Activated CD8-positive, alpha-beta memory T cell treated with anti-CD3 and anti-CD28 coated beads, Interleukin-2, amount 50 U/mL, for 1 hour (primary cell): ENCODE measurements around the gene UBE2E3.
"Not testable (repeated sequence)": the region's sequence is repeated elsewhere in the genome, so short reads cannot be mapped to it uniquely, and the experiment has no call there.

Experiments used
- DNase-seq: peaks from one replicate; pipeline ENCODE4 v3.0.0-alpha.2; 2020; ENCODE audit errors: extremely low read depth

UBE2E3 gene

DNA sequence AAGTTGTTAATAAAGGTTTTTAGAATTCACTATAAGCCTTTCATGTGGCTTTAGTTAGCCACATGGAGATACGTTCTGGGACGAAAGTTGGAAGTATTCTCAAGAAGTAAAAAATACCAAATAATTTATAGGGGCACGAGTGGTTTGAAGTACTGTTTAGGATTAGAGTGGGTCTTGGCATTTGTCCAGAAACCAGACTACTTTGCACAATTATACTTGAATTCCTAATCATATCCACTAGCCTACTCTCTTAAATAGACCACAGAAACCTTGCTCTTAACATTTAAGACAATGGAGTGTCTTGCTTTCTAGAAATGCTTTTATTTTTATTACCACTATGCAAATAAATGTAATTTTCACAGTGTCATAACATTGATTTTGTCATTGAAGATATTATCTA lies 44.6 kb downstream of the UBE2E3 start:
- no peak for DNase-seq

DNA sequence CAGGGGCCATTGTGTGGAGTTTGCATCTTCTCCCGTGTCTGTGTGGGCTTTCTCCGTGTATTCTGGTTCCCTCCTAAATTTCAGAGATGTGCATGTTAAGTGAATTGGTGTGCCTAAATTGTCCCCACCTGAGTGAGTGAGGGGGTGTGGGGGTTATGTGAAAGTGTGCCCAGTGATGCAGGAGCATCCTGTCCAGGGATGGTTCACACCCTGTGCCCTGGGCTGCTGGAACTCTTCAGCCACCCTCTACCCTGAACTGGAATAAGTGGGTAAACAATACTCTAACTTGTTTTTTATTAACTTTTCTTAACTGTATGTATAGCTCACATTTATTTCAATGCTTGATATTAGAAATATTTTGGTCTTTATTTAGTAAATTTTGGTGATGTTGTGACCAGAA lies 56.0 kb downstream of the UBE2E3 start:
- DNase-seq, result no peak

DNA sequence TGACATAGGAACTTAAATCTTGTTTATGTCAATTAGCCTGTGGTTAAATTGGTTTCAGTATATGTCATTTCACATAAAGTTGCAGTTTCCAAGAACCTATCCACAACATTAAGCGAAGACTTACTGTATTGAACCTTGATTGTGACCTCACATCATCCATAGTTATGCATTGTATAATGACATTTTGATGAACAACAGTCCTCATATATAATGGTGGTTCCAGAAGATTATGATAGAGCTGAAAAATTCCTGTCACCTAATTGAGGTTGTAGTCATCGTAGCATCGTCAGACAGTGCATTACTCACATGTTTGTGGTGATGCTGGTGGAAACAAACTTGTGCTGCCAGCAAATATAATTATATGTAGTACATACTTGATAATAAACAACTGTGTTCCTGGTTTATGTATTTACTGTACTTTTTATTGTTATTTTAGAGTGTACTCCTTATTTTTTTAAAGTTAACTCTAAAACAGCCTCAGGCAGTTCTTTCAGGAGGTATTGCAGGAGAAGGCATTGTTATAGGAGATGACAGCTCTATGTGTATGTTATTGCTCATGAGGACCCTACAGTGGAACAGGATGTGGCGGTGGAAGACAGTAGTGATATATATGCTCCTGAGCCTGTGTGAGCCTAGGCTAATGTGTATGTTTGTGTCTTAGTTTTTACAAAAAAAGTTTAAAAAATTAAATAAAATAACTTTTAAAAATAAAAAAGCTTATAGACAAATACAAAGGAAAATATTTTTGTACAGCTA lies 56.6 kb downstream of the UBE2E3 start:
- DNase-seq, result no peak

DNA sequence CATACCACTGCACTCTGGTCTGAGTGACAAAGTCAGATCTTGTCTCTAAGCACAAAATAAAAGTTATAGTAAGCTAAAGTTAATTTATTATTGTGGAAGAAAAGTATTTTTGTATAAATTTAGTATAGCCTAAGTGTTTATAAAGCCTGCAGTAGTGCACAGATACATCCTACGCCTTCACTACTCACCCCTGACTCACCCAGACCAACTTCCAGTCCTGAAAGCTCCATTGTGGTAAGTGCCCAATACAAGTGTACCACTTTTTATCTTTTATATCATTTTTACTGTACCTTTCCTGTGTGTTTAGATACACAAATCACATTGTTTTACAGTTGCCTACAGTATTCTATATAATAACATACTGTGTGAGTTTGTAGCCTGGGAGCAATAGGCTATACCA lies 57.5 kb downstream of the UBE2E3 start:
- DNase-seq, result no peak

DNA sequence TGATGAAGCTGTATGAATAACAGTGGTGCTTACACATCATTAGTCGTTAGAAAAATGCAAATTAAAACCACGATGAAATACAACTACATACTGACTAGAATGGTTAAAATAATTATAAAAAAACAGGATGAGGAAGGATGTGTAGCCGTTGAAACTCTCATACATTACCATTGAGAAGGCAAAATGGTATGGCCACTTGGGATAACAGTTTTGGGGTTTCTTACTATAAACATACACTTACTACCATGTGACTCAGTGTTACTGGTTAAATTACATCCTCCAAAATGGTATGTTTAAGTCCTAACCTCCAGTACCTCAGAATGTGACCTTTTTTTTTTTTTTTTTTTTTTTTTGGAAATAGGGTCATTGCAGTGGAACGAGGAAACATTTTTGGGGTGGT lies 58.4 kb downstream of the UBE2E3 start:
- no peak for DNase-seq

DNA sequence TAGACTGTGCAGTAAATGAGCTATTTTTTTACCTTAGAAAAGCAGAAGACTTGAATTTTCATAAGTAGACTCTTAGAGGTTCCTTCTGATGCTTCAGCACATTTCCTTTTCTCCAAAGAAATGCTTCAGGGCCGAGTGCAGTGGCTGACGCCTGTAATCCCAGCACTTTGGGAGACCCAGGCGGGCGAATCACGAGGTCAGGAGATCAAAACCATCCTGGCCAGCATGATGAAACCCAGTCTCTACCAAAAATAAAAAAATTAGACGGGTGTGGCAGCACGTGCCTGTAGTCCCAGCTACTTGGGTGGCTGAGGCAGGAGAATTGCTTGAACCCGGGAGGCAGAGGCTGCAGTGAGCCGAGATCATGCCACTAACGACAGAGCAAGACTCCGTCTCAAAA lies 60.4 kb downstream of the UBE2E3 start:
- DNase-seq, result not testable (repeated sequence)

DNA sequence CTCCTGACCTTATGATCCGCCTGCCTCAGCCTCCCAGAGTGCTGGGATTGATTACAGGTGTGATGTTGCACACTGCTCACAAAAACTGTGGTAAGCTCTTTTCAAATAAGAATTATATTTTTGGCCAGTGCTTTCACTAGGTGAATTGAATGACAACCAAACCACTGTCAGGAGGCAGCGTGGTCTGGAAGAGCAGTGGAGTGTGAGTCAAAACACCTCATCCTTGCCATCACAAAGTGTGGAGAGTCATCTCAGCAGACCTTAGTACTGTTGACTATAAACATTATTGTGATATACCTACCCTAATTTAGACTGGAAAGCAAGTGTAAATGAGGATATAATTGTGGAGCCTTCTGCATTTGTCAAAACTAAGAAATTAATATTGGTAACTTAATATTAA lies 61.3 kb downstream of the UBE2E3 start:
- DNase-seq, result no peak

DNA sequence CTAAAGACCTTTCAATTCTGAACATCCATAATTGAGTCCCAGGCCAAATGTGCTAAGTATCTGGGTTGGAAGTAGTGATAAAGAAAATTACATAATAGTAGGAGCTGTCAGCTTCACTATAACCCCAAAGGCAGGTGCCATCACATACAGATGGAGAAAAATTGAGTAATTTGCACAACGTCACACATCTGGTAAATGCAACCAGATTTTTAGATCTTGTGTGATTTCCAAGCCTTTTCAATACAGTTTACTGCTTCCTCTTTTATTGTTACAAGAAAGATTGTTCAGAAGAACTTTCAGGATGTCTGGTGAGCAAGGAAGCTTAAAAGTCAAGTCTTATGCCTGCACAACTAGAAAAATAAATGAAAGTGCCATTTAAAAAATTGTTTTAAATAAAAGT lies 62.3 kb downstream of the UBE2E3 start:
- no peak for DNase-seq

DNA sequence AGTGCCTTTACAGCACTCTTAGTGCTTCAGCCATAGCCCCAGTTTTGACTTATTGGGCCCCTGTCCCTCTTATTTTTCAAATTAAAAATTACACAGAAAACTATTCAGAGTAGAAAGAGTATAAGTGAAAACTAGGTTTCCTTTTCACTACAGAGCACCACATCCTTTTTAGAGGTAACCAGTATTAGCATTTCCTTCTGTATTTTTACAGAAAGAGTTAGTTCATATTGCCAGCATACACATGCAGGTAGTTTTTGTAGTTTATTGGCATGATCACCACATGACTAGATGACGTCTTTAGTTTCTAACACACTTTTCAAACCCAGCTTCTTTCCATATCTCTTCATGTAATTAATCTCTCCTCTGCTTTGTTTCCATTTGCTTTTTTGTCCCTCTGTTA lies 66.4 kb downstream of the UBE2E3 start:
- no peak for DNase-seq

DNA sequence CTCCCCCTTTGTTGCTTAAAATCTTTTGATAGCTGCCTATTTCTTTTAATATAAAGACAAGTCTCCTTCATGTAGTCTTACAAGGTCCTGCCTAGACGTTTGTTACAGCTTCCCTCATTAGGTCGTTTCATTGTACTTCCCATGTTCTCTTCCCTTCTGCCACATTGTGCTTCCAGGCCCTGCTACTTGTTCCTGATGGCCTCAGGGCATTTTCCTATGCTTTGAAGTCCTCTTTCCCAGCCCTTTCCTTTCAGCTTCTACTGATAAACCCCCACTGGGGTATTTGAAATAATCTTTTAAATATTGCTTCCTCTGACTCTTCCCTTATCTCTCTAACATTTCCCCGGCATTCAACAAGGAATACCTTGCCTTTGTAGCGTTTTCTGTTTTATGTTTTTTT lies 67.4 kb downstream of the UBE2E3 start:
- DNase-seq, result no peak

DNA sequence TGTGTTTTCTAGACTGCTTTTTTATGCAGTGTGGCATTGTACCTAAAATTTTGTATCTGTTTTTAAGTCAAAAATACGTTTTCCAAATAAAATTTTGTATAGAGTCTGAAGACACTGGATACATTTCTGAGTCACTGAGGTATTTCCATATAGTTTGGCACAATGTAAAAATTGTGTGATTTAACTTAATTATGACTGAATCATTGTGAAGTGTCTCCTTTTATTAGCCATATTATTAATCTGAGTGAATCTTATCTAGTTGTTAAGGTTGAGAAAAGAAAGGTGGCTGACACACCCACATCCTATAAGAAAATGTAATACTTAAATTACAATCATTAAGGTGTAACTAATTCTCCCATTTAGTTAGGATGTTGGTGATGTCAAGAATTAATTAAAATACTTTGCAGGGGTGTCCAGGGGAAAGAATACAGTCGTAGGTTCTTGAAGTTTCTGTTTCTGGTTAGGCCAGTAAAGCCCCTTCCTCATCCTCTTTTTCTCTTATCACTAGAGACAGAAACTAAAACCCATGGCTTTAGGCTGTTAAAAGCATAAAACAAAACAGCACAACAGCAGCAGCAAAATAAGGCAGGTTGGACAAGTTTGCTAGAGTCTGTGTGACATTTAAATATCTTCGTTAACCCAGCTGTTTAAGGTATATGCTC lies 71.6 kb downstream of the UBE2E3 start:
- DNase-seq, result no peak

DNA sequence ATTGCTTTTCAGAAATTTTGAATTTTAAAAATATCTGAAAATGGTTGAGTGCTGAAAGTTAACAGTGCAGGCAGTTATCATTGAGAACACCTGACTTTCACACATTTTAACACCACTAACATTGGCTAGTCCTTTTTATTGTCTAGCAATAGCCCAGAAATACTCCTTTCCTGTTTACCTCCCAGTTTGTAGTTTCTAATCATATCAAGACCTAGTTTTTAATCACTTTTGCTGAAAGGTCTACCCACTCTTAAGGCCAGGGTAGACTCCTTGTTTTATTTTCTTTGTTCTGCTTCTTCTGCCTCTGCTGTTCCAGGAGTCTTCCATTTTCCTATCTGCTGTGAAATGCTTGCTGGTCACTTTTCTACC lies 72.1 kb downstream of the UBE2E3 start:
- no peak for DNase-seq

DNA sequence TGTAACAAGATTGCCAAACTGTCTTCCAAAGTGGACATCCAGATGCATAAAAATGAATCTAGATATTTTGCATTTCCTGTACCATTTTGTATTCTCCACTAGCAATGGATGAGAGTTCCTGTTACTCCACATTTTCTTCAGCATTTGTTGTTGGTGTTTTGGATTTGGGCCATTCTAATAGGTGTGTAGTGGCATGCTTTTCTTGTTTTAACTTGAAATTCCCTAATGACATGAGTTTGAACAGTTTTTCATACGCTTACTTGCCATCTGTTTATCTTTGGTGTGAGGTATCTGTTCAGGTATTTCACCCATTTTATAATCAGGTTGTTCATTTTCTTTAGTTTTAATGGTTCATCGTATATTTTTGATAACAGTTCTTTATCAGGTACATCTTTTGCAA lies 73.9 kb downstream of the UBE2E3 start:
- DNase-seq, result no peak

DNA sequence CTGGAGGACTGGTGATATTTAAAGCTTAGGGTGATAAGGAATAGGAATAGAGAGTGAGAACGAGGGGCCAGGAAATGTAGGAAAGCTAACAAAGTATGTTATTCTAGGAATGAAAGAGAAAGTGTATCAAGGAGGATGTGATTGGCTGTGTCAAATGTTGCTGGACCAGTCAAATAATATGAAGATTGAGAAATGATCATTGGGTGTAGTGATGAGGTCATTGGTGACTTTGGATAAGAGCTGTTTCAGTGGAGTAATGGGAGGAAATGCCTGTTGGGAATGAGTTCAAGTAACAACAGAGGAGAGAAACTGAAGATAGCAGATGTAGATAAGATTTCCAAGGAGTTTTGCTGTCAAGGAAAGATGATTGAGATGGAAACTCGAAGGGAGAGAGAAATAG lies 74.4 kb downstream of the UBE2E3 start:
- no peak for DNase-seq

DNA sequence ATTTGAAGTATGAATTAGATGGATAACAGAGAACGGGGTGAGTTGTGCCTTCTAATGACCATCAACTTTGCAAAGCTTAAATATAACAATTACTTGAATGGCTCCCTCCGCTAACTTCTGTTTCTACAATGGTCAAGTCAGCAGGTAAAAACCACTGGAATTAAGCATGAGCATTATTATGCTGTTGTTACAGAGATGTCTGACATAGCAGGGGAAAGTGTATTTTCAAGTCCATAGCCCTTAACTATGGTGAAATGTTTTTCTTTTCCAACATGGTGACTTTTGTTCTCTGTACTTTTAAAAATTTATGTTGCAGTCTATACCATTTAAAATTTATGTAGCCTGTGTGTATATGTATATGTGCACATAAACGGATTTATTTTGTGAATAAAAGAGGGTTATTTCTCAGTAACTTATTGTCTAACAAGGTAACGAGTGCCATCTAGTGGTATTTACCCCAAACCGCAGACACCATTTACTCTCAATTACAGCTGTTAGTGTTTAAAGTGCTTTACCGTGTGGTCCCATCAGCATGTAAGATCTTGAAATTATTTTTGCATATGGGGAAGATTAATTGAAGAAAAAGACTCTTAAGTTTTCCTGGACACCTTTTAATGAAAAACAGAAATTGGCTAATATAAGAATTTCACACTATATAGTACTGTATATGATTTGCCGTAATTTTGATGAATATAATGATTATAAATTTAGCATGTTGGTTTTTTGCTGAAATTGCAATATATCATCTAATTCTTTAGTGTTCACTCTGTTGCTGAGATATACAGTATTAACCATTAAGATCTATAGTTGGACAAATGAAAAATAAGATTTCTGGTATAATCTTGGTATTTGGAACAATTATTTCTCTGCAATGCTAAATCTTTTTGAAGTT lies 78.2 kb downstream of the UBE2E3 start:
- DNase-seq, result peak; percentile 2

DNA sequence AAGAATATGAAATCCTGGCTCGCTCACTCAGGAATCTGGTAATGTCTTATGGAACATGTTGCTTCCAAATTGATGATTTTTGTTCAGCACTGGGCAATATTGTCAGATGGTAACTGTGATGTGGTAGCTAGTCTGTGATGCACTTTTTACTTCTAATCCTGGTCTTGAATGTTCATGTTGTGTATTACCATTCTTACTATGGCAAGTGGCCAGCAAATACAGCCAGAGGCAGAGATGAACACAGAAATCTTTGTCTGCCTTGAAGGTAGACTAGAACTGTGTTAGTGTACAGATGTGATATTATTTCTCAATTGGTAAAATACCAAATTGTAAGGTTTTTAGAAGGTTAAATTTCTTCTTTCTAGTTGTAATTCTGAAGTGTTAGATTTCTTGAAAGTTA lies 83.3 kb downstream of the UBE2E3 start:
- no peak for DNase-seq

DNA sequence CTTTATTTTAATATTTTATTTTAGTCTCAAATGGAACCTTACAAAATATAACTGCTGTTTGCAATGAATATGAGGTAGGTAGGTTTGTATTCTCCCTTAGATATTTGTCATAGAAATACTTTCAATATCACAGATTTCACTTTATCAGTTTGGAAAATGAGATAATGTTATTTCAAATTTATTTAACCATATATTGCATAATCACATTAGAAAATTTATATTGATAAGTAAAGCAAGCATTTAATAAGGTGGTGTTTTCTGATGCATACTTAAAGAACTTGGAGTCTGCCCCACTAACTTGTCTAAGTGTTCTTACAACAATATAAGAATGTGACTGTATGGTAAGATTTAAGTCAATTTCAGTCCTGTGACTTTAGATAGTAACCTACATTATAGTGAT lies 85.1 kb downstream of the UBE2E3 start:
- DNase-seq, result no peak

DNA sequence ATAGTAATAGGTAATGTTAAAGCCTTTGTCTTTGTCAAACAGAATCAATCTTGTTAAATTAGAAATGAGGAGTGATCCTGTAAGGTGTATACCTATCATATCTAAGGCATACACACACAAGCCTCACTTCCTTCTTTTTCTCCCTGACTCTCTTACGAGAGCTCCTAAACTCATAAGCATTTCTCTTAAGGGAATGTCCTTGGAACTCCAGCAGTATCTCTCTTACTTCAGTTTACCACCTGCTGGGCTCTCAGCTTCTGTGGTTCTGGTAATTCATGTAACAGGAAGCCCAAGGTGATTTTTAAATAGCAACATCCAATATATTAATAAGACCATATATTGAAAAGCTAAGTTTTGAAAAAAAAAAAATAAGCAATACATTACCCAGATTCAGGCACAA lies 85.9 kb downstream of the UBE2E3 start:
- DNase-seq, result no peak

DNA sequence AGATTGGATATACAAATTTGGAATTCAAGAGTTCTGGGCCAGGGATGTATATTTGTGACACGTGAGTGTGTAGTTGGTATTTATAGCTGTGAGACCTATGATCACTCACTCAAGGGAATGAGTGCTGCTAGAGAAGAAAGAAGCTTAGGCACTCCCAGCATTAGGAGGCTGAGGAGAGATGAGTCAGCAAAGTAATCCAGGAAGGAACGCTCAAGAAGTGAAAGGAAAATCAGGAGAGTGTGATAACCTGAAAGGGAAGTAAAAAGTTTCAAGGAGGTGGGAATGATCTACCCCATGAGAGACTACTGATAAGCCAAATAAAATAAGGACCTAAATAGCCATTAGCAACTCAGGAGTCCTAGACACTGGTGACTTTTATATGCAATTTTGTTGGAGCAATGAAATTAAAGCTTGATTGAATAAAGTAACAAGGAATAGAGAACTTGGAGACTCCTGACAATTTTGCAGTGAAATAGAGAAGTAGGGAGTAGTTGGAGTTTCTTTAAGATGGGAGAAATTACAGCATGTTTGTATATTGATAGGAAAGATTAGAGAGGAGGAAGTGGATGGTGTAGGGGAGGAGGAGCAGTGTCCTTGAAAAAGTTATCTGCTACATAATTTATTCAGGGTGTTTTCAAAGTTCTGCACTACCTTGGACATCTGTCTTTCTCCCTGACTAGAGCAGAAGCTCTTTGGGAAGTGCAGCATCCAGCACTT lies 89.9 kb downstream of the UBE2E3 start:
- DNase-seq, result no peak

DNA sequence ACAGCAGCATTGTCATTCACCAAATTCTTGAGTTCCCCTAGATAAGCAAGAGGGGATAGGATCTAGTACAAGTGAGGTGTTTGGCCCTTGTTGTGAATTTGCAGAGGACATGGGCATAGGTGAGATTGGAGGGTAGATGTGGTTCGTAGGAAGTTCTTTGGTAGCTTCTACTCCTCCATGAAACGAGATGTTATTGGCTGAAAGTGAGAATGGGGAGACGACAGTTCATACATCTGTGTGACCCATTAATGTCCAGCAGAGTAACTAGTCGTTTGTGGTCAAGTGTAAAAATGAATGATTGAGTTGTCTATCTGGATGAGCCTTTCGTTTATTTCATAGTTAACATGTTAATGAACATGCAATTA lies 90.4 kb downstream of the UBE2E3 start:
- no peak for DNase-seq

DNA sequence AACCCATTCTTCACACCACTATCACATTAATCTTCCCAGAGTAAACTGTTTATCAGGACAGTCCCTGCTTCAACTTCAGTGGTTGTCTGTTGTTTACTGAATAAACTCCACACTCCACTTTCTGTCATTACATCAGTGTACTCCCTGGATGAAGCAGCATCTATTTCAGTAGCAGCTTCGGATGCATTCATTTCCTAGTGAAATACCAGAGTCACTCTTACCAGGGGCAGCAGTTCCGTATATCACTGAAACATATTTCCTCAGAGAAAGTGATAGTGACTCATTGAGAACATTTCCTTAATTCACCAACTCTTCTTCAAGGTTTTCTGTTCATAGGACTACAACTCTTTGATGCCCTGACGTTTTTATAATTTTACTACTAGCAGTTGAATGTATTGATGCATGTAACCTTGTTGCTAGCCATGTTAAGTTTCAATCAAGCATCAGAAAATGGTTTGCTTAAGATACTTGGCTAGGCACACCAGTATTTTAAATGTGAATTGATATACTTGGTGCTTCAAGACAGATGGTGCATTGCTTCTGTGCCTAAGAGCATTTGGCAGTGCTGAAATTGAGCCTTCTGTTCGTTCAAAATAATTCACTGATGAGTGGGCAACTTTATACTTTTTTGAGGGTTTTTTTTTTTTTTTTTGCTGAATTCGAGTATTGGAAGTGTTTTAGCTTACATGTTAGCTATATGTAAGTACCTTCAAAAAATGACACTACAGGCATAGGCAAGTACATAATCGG lies 92.3 kb downstream of the UBE2E3 start:
- DNase-seq, result no peak

DNA sequence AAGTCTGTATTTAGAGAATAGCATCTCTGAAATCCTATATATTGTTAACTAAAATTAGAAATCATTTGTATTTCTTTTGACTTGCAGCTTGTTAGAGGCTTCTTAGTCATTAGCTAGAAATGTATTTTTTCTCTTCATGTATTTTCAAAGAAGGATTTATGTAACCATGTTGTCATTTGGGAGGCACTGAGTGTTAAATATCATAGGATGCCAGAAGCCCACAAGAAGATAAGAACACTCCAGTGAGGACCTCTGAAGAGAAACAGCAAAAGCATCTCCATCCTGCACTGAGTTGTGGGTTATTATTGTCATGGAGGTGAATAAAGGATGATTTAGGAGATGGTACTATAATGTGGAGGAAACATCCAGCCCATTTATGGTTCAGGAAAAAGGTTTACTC lies 93.5 kb downstream of the UBE2E3 start:
- no peak for DNase-seq
